CD4-positive, alpha-beta memory T cell (primary cell): ENCODE data around the gene NAV1. TPM values are rescaled to one million over a fixed set of nuclear protein-coding genes. Genes with fewer than 3 reads are reported as not detected.

ENCODE experiments used
- CTCF ChIA-PET: fragments of 350-600 bp; sonication (Branson Sonifier 250); formaldehyde crosslinking; loops from one replicate; lab custom pipeline; 2021; ENCODE audit warnings: inconsistent platforms; ENCODE audit not compliant: partially characterized antibody; lab: Charles Lee
- POLR2A ChIA-PET: fragments of 350-600 bp; sonication (Branson Sonifier 250); formaldehyde crosslinking; loops from one replicate; lab custom pipeline; 2021; ENCODE audit not compliant: partially characterized antibody; lab: Charles Lee
- DNase-seq, 5 donors: peaks; one replicate each; pipeline versions ENCODE4 v3.0.0 to v3.0.0-alpha.2; 2020 to 2022; ENCODE audit warnings: mixed read lengths in 1 of 5
- H3K27ac ChIP-seq: one replicate; pipeline ENCODE4 v1.7.0; 2013; ENCODE audit warnings: low read depth, low read length
- H3K27me3 ChIP-seq: 2 replicates; pipeline ENCODE4 v1.7.0; 2013; ENCODE audit warnings: mild to moderate bottlenecking, low read length, moderate library complexity; ENCODE audit not compliant: insufficient read depth
- H3K36me3 ChIP-seq: 2 replicates; pipeline ENCODE4 v1.7.0; 2013; ENCODE audit warnings: mild to moderate bottlenecking, low read length, moderate library complexity; ENCODE audit not compliant: insufficient read depth
- H3K4me1 ChIP-seq: 2 replicates; pipeline ENCODE4 v1.7.0; 2013; ENCODE audit warnings: mild to moderate bottlenecking, low read length, moderate library complexity; ENCODE audit not compliant: insufficient read depth
- H3K4me3 ChIP-seq, 2 donors: one replicate each; pipeline ENCODE4 v1.7.0; 2013; ENCODE audit warnings: low read length in 2 of 2, mild to moderate bottlenecking in 1 of 2
- H3K9me3 ChIP-seq, 2 donors: one replicate each; pipeline ENCODE4 v1.7.0; 2013; ENCODE audit warnings: low read length in 2 of 2, control low read depth in 1 of 2; ENCODE audit not compliant: control insufficient read depth in 1 of 2
- H3K27ac Mint-ChIP-seq, 7 donors: one replicate each; pipeline ENCODE4 v1.8.0; 2020 to 2021; ENCODE audit warnings: mixed read lengths in 7 of 7, mild to moderate bottlenecking in 6 of 7, inconsistent platforms in 3 of 7, moderate library complexity in 3 of 7
- H3K27me3 Mint-ChIP-seq, 2 donors: one replicate each; pipeline ENCODE4 v1.8.0; 2020 to 2021; ENCODE audit warnings: mixed read lengths in 2 of 2
- H3K36me3 Mint-ChIP-seq, 2 donors: one replicate each; pipeline ENCODE4 v1.8.0; 2020 to 2021; ENCODE audit warnings: mixed read lengths in 2 of 2, inconsistent platforms in 1 of 2, mild to moderate bottlenecking in 1 of 2
- H3K4me1 Mint-ChIP-seq, 4 donors: one replicate each; pipeline ENCODE4 v1.8.0; 2020 to 2021; ENCODE audit warnings: mixed read lengths in 4 of 4, mild to moderate bottlenecking in 1 of 4
- H3K4me3 Mint-ChIP-seq, 8 donors: one replicate each; pipeline ENCODE4 v1.8.0; 2020 to 2021; ENCODE audit warnings: mixed read lengths in 8 of 8, mild to moderate bottlenecking in 7 of 8, moderate library complexity in 6 of 8, inconsistent platforms in 3 of 8
- H3K9me3 Mint-ChIP-seq, 8 donors: one replicate each; pipeline ENCODE4 v1.8.0; 2020 to 2021; ENCODE audit warnings: mixed read lengths in 8 of 8, mild to moderate bottlenecking in 5 of 8, inconsistent platforms in 3 of 8, moderate library complexity in 1 of 8
- intact Hi-C: fragments of 100-400 bp; cut with micrococcal nuclease; formaldehyde crosslinking; loops from one replicate; pipeline ENCODE4 v1.15.1; 2023
- polyA plus RNA-seq, 2 donors: library from polyadenylated mRNA; unstranded; fragments of 300-500 nt; fragmentation: Illumina TruSeq; gene quantifications; one replicate each; pipeline ENCODE4 v1.2.3, GENCODE V29; 2021
- total RNA-seq, 2 experiments: library from RNA; stranded (reverse); gene quantifications; one replicate each; pipeline ENCODE4 v1.2.3, GENCODE V29; 2021

Gene NAV1
- total and polyA plus RNA-seq, 4 experiments from 2014 or later = 0.29 to 4.7 (median 3.7) TPM

GRCh38 chr1:201508809-201509208 is 30.1 kb upstream of the NAV1 start:
- Histone ChIP-seq H3K4me3 (no peak overlapping the region), H3K9me3 (no peaks in the 10 kb centered on the region), H3K36me3 (no peaks in the 10 kb centered on the region), H3K4me1 (peaks cover 31% of the 10 kb centered on the region), H3K27me3 (no peaks in the 10 kb centered on the region), H3K27ac (no peak overlapping the region)
- no peaks in the 10 kb centered on the region for H3K27me3 Mint-ChIP-seq
- no peaks in the 10 kb centered on the region for H3K9me3 Mint-ChIP-seq
- peaks cover 32 to 50% (median 39%) of the 10 kb centered on the region in 4 donors for H3K4me1 Mint-ChIP-seq
- intact Hi-C loops = no loop called here
- ChIA-PET CTCF (interaction anchor here (5.8 to 24.2 kb wide), 2 partner anchors 7 to 23 kb away, joined by 110 to 714 read pairs; no protein-coding TSS in a partner anchor), POLR2A (no interaction called here)
- peak overlapping the region in 2 of 7 donors; percentile 8 to 27 for H3K27ac Mint-ChIP-seq
- DNase-seq = no peak
- H3K36me3 Mint-ChIP-seq = peaks cover 0 to 2% of the 10 kb centered on the region in 2 donors
- no peak overlapping the region for H3K4me3 Mint-ChIP-seq

GRCh38 chr1:201509601-201510374 is 29.1 kb upstream of the NAV1 start:
- peak overlapping the region in 4 of 7 donors; percentile 3 to 87 (median 53) for H3K27ac Mint-ChIP-seq
- Histone ChIP-seq H3K27ac (no peak overlapping the region), H3K4me1 (peaks cover 29% of the 10 kb centered on the region), H3K4me3 (no peak overlapping the region), H3K36me3 (no peaks in the 10 kb centered on the region), H3K27me3 (no peaks in the 10 kb centered on the region), H3K9me3 (no peaks in the 10 kb centered on the region)
- peaks cover 28 to 42% (median 36%) of the 10 kb centered on the region in 4 donors for H3K4me1 Mint-ChIP-seq
- no peak for DNase-seq
- ChIA-PET POLR2A (no interaction called here), CTCF (interaction anchor here (1.1 to 24.2 kb wide), 3 partner anchors 8 to 23 kb away, joined by 3 to 714 read pairs (median 110); no protein-coding TSS in a partner anchor)
- peak overlapping the region in 3 of 8 donors; percentile 5 to 9 (median 7) for H3K4me3 Mint-ChIP-seq
- no peaks in the 10 kb centered on the region for H3K27me3 Mint-ChIP-seq
- intact Hi-C loops = no loop called here
- peaks cover under 1 to 2% of the 10 kb centered on the region in 2 donors for H3K36me3 Mint-ChIP-seq
- no peaks in the 10 kb centered on the region for H3K9me3 Mint-ChIP-seq

- Mint-ChIP-seq H3K4me1 (peaks cover 20 to 34% (median 28%) of the 10 kb centered on the region in 4 donors), H3K36me3 (peaks cover 2 to 4% of the 10 kb centered on the region in 2 donors), H3K27ac (peak overlapping the region in 2 of 7 donors; percentile 43 to 49), H3K4me3 (no peak overlapping the region), H3K27me3 (no peaks in the 10 kb centered on the region), H3K9me3 (no peaks in the 10 kb centered on the region)
- Histone ChIP-seq H3K4me3 (no peak overlapping the region), H3K27me3 (no peaks in the 10 kb centered on the region), H3K36me3 (no peaks in the 10 kb centered on the region), H3K27ac (no peak overlapping the region), H3K9me3 (no peaks in the 10 kb centered on the region), H3K4me1 (peaks cover 19% of the 10 kb centered on the region)
- ChIA-PET CTCF (interaction anchor here (1.1 to 24.2 kb wide), 4 partner anchors 9 to 62 kb away, joined by 3 to 714 read pairs (median 79); no protein-coding TSS in a partner anchor), POLR2A (interaction anchor here (3.4 kb wide), 1 partner anchor 29 kb away, joined by 41 read pairs; no protein-coding TSS in a partner anchor)
- no peak for DNase-seq
- intact Hi-C loops = no loop called here
Observed at GRCh38 chr1:201510734-201511133, 28.2 kb upstream of the NAV1 start.

- ChIA-PET CTCF (interaction anchor here (0.7 to 24.2 kb wide), 11 partner anchors 10 to 1161 kb away, joined by 3 to 714 read pairs (median 7); partner anchors contain the start of gene PHLDA3), POLR2A (interaction anchor here (3.4 kb wide), 1 partner anchor 30 kb away, joined by 41 read pairs; no protein-coding TSS in a partner anchor)
- Histone ChIP-seq H3K4me3 (no peak overlapping the region), H3K4me1 (peaks cover 12% of the 10 kb centered on the region), H3K27me3 (no peaks in the 10 kb centered on the region), H3K27ac (no peak overlapping the region), H3K36me3 (no peaks in the 10 kb centered on the region), H3K9me3 (no peaks in the 10 kb centered on the region)
- no peak overlapping the region for H3K4me3 Mint-ChIP-seq
- H3K9me3 Mint-ChIP-seq = no peaks in the 10 kb centered on the region
- no peaks in the 10 kb centered on the region for H3K27me3 Mint-ChIP-seq
- peaks cover 0 to 4% of the 10 kb centered on the region in 2 donors for H3K36me3 Mint-ChIP-seq
- intact Hi-C loops = no loop called here
- no peak for DNase-seq
- no peak overlapping the region for H3K27ac Mint-ChIP-seq
- peaks cover 13 to 26% (median 21%) of the 10 kb centered on the region in 4 donors for H3K4me1 Mint-ChIP-seq
Observed at GRCh38 chr1:201511396-201511940, 27.5 kb upstream of the NAV1 start.

DNA sequence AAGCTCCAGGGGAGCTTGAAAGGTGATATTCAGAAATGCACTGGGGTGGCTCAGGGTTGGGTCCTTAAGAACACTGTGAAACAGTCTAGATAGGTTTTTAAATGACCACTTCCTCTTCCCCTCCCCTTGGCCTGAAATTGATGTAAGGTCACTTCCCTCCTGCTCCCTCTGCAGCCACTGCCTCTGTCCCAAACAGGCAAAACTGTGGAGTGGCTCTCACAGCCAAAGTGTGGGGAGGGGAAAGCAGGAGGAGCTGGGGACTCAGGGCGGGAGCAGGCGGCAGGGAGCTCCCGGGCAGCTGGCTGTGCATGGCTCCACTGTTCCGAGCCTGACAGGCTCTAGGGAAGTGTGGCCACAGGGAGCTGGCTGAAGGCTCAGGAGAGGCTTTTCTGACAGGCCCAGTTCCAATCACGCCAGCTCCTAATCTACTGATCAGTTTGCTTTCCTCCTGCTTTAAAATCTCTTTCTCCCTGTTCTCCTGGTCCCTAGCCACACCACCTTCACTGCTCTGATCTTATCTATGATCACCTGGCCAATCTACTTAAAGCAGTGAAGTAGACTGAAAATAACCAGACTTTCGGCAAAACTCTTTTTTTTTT is 26.9 kb upstream of the NAV1 start:
- H3K4me1 ChIP-seq = peaks cover 11% of the 10 kb centered on the region
- H3K4me3 ChIP-seq = no peak overlapping the region
- POLR2A ChIA-PET = interaction anchor here (1.2 to 3.4 kb wide), 2 partner anchors 30 to 64 kb away, joined by 4 to 41 read pairs; no protein-coding TSS in a partner anchor
- CTCF ChIA-PET = interaction anchor here (0.7 to 24.2 kb wide), 20 partner anchors 11 to 1162 kb away, joined by 3 to 714 read pairs (median 6); partner anchors contain the start of gene PHLDA3
- Mint-ChIP-seq H3K9me3 (no peaks in the 10 kb centered on the region), H3K4me1 (peaks cover 13 to 24% (median 20%) of the 10 kb centered on the region in 4 donors), H3K27ac (peak overlapping the region in 1 of 7 donors; percentile 18), H3K27me3 (no peaks in the 10 kb centered on the region), H3K4me3 (no peak overlapping the region), H3K36me3 (peaks cover 1 to 4% of the 10 kb centered on the region in 2 donors)
- no peaks in the 10 kb centered on the region for H3K36me3 ChIP-seq
- no peak overlapping the region for H3K27ac ChIP-seq
- intact Hi-C loops = no loop called here
- DNase-seq = no peak
- no peaks in the 10 kb centered on the region for H3K27me3 ChIP-seq
- no peaks in the 10 kb centered on the region for H3K9me3 ChIP-seq

- peak overlapping the region in 1 of 7 donors; percentile 16 for H3K27ac Mint-ChIP-seq
Observed at GRCh38 chr1:201513498-201514243, 25.3 kb upstream of the NAV1 start.

More at GRCh38 chr1:201513498-201514243, 25.3 kb upstream of the NAV1 start:
- Mint-ChIP-seq H3K36me3 (peaks cover 1 to 4% of the 10 kb centered on the region in 2 donors), H3K27me3 (no peaks in the 10 kb centered on the region), H3K4me1 (peaks cover 8 to 14% (median 9%) of the 10 kb centered on the region in 4 donors), H3K9me3 (no peaks in the 10 kb centered on the region), H3K4me3 (no peak overlapping the region)
- ChIA-PET POLR2A (interaction anchor here (0.7 to 3.4 kb wide), 4 partner anchors 10 to 65 kb away, joined by 3 to 41 read pairs (median 4); no protein-coding TSS in a partner anchor), CTCF (interaction anchor here (0.6 to 24.2 kb wide), 22 partner anchors 9 to 316 kb away, joined by 3 to 714 read pairs (median 4); partner anchors contain the start of gene IPO9)
- Histone ChIP-seq H3K4me1 (no peaks in the 10 kb centered on the region), H3K27ac (no peak overlapping the region), H3K27me3 (no peaks in the 10 kb centered on the region), H3K36me3 (no peaks in the 10 kb centered on the region), H3K4me3 (no peak overlapping the region), H3K9me3 (no peaks in the 10 kb centered on the region)
- intact Hi-C loops = loop anchor here (1.0 kb wide), 2 partner anchors 31 to 65 kb away; no protein-coding TSS in a partner anchor
- no peak for DNase-seq
